Smooth muscle cell (in vitro differentiated cells): ENCODE measurements around the gene BCL7A. TPM values are rescaled to one million over a fixed set of nuclear protein-coding genes. Genes with fewer than 3 reads are reported as not detected.
A peak's percentile ranks its signal among the peaks of the same experiment; 100 is the strongest.

ENCODE experiments used
- DNase-seq: peaks from one replicate; lab custom pipeline; 2025; ENCODE audit not compliant: unreplicated experiment; lab: John Stamatoyannopoulos, UW
- H2AFZ ChIP-seq: fragments of 200-600 bp; sonication (generic); 2 replicates; pipeline ENCODE4 v1.6.0; 2016; ENCODE audit warnings: antibody characterized with exemption, low read depth, mild to moderate bottlenecking
- H3F3A ChIP-seq: fragments of 200-600 bp; sonication (generic); 2 replicates; pipeline ENCODE4 v1.6.0; 2017; ENCODE audit warnings: antibody characterized with exemption, low read depth
- H3K27ac ChIP-seq: fragments of 200-600 bp; sonication (generic); 2 replicates; pipeline ENCODE4 v1.5.1; 2016; ENCODE audit warnings: low read depth, mild to moderate bottlenecking
- H3K27me3 ChIP-seq: fragments of 200-600 bp; sonication (generic); 2 replicates; pipeline ENCODE4 v1.6.1; 2016; ENCODE audit warnings: low read depth, mild to moderate bottlenecking
- H3K36me3 ChIP-seq: fragments of 200-600 bp; sonication (generic); 2 replicates; pipeline ENCODE4 v1.5.1; 2016; ENCODE audit warnings: low read depth
- H3K4me1 ChIP-seq: fragments of 200-600 bp; sonication (generic); 2 replicates; pipeline ENCODE4 v1.5.1; 2016; ENCODE audit warnings: low read depth
- H3K4me2 ChIP-seq: fragments of 200-600 bp; sonication (generic); 2 replicates; pipeline ENCODE4 v1.6.0; 2016; ENCODE audit warnings: mild to moderate bottlenecking
- H3K4me3 ChIP-seq: fragments of 200-600 bp; sonication (generic); 2 replicates; pipeline ENCODE4 v1.5.1; 2016; ENCODE audit warnings: mild to moderate bottlenecking
- H3K79me2 ChIP-seq: fragments of 200-600 bp; sonication (generic); 2 replicates; pipeline ENCODE4 v1.6.0; 2016; ENCODE audit warnings: low read depth, mild to moderate bottlenecking
- H3K9ac ChIP-seq: fragments of 200-600 bp; sonication (generic); 2 replicates; pipeline ENCODE4 v1.6.0; 2016; ENCODE audit warnings: low read depth
- H3K9me3 ChIP-seq: fragments of 200-600 bp; sonication (generic); replicated peaks from 2 replicates; pipeline ENCODE4 v1.5.1; 2016; ENCODE audit warnings: low read depth
- H4K20me1 ChIP-seq: fragments of 200-600 bp; sonication (generic); 2 replicates; pipeline ENCODE4 v1.6.0; 2016; ENCODE audit warnings: low read depth
- CTCF ChIP-seq: fragments of 200-600 bp; sonication (generic); IDR thresholded peaks from 2 replicates; pipeline ENCODE4 v1.5.1; 2017; ENCODE audit warnings: borderline replicate concordance, mild to moderate bottlenecking, antibody characterized with exemption; ENCODE audit not compliant: insufficient read depth, poor library complexity, severe bottlenecking
- WGBS: methylation state at CpG from one replicate; pipeline ENCODE4 v1.1.7; 2016; ENCODE audit warnings: low lambda C conversion rate; 5-methylcytosine and 5-hydroxymethylcytosine counted together
- polyA plus RNA-seq: library from polyadenylated mRNA; unstranded; fragments of >200 nt; fragmentation: Nextera tagmentation; extraction: Ambion mirVana; gene quantifications from 2 replicates; pipeline ENCODE4 v1.2.1, GENCODE V29; 2016
- total RNA-seq: library from RNA; depleted of rRNA; stranded (reverse); fragments of >200 nt; gene quantifications from 2 replicates; pipeline ENCODE4 v1.2.3, GENCODE V29; 2014

BCL7A gene
- total and polyA plus RNA-seq, 2 experiments from 2014 or later: 2.7 to 3.0 TPM

- Histone ChIP-seq H3K4me2 (peak overlapping the region; percentile 51), H3K9me3 (no peaks in the 10 kb centered on the region), H3K36me3 (no peaks in the 10 kb centered on the region), H3K9ac (no peak overlapping the region), H3K27me3 (no peaks in the 10 kb centered on the region), H3K4me1 (no peaks in the 10 kb centered on the region), H3K79me2 (peaks cover 53% of the 10 kb centered on the region), H4K20me1 (peaks cover 46% of the 10 kb centered on the region), H3K4me3 (no peak overlapping the region), H2AFZ (no peak overlapping the region), H3F3A (peaks cover 36% of the 10 kb centered on the region), H3K27ac (peak overlapping the region; percentile 76)
- no peak for TF ChIP-seq CTCF
- no peak for DNase-seq
- WGBS: 30% methylated on average over 10 of the region's 10 CpGs
Observed at GRCh38 chr12:122097927-122098756, 76.5 kb downstream of the BCL7A start.

GRCh38 chr12:122099280-122099749 lies 77.6 kb downstream of the BCL7A start:
- no peaks in the 10 kb centered on the region for H3K36me3 ChIP-seq
- H3K27ac ChIP-seq: no peak overlapping the region
- H3K9ac ChIP-seq: no peak overlapping the region
- no peaks in the 10 kb centered on the region for H3K9me3 ChIP-seq
- H4K20me1 ChIP-seq: peaks cover 56% of the 10 kb centered on the region
- H3F3A ChIP-seq: peaks cover 25% of the 10 kb centered on the region
- TF ChIP-seq CTCF: no peak
- H3K4me3 ChIP-seq: no peak overlapping the region
- no peak for DNase-seq
- H3K4me1 ChIP-seq: no peaks in the 10 kb centered on the region
- no peak overlapping the region for H3K4me2 ChIP-seq
- H3K79me2 ChIP-seq: peaks cover 58% of the 10 kb centered on the region
- H2AFZ ChIP-seq: no peak overlapping the region
- WGBS: 92% methylated on average over 6 of the region's 6 CpGs
- no peaks in the 10 kb centered on the region for H3K27me3 ChIP-seq

- Histone ChIP-seq H3K9ac (no peak overlapping the region), H2AFZ (no peak overlapping the region), H3K79me2 (peaks cover 63% of the 10 kb centered on the region), H3K4me3 (no peak overlapping the region), H3F3A (peaks cover 20% of the 10 kb centered on the region), H3K4me1 (no peaks in the 10 kb centered on the region), H3K4me2 (no peak overlapping the region), H3K27me3 (no peaks in the 10 kb centered on the region), H3K36me3 (no peaks in the 10 kb centered on the region), H3K9me3 (no peaks in the 10 kb centered on the region), H4K20me1 (peaks cover 59% of the 10 kb centered on the region), H3K27ac (no peak overlapping the region)
- WGBS: 86% methylated on average over 3 of the region's 3 CpGs
- DNase-seq: no peak
- no peak for TF ChIP-seq CTCF
Observed at GRCh38 chr12:122099856-122100255, 78.2 kb downstream of the BCL7A start.
